Memory B cell (primary cell): ENCODE data around the gene RASGRP2.

Experiments used
- ATAC-seq: fragments of 150-1000 bp; cut with Tn5 transposase; 2 replicates; pipeline ENCODE4 v1.10.0; 2021; ENCODE audit warnings: low read depth, mild to moderate bottlenecking, moderate library complexity
- DNase-seq, 2 donors: peaks; one replicate each; pipeline ENCODE4 v3.0.0; 2022; ENCODE audit warnings: low spot score in 2 of 2
- H3K27ac Mint-ChIP-seq: one replicate; pipeline ENCODE4 v1.8.0; 2022; ENCODE audit warnings: mild to moderate bottlenecking, moderate library complexity, mixed read lengths
- H3K27me3 Mint-ChIP-seq: one replicate; pipeline ENCODE4 v1.8.0; 2022; ENCODE audit warnings: mixed read lengths
- H3K36me3 Mint-ChIP-seq: one replicate; pipeline ENCODE4 v1.8.0; 2022; ENCODE audit warnings: mild to moderate bottlenecking, mixed read lengths
- H3K4me1 Mint-ChIP-seq: one replicate; pipeline ENCODE4 v1.8.0; 2022; ENCODE audit warnings: mixed read lengths
- H3K4me3 Mint-ChIP-seq: one replicate; pipeline ENCODE4 v1.8.0; 2022; ENCODE audit warnings: mild to moderate bottlenecking, moderate library complexity, mixed read lengths
- H3K9me3 Mint-ChIP-seq: one replicate; pipeline ENCODE4 v1.8.0; 2022; ENCODE audit warnings: mixed read lengths

The RASGRP2 gene

DNA sequence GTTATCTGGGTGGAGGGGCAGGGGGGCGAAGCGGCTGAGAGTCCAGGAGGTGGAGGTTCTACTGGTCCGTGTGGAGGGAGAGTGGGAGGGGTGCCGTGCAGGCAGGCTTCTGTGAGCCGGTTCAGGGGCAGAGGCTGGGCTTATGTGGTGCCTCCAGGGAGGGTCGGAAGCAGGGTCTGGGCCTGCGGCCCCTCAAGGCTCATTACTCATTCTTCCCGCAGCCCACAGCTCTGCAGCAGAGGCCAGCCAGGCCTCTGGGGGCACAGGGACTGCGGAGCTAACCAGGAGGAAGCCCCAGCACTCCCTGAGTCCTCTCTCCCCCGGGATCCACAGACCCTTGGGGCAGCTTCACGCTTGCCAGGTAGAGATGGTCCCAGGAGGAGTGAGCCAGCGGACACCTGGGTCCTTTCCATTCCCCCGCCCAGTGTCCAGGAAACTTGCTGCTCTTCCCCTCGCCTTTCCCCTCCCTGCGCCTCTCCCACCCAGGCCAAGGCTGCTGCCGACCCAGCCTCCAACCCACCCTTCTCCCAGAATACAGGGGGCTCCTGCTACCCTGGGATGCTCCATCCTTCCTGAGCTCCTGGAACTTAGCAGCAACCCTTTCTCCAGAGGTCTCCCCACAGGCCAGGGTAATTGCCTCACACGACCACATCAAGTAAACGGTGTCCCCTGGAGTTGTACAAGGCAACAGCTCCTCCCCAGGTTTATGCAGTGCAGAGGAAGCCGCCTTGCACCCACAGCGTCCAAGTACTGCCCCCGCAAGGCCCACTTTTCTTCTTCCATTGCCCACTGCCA lies 27.3 kb downstream of the RASGRP2 start:
- DNase-seq (no peak), ATAC-seq (no peak)
- H3K4me1 Mint-ChIP-seq = peaks cover 19% of the 10 kb centered on the region
- H3K27me3 Mint-ChIP-seq = peaks cover 55% of the 10 kb centered on the region
- no peak overlapping the region for H3K27ac Mint-ChIP-seq
- no peak overlapping the region for H3K4me3 Mint-ChIP-seq
- H3K36me3 Mint-ChIP-seq = peaks cover 2% of the 10 kb centered on the region
- no peaks in the 10 kb centered on the region for H3K9me3 Mint-ChIP-seq

DNA sequence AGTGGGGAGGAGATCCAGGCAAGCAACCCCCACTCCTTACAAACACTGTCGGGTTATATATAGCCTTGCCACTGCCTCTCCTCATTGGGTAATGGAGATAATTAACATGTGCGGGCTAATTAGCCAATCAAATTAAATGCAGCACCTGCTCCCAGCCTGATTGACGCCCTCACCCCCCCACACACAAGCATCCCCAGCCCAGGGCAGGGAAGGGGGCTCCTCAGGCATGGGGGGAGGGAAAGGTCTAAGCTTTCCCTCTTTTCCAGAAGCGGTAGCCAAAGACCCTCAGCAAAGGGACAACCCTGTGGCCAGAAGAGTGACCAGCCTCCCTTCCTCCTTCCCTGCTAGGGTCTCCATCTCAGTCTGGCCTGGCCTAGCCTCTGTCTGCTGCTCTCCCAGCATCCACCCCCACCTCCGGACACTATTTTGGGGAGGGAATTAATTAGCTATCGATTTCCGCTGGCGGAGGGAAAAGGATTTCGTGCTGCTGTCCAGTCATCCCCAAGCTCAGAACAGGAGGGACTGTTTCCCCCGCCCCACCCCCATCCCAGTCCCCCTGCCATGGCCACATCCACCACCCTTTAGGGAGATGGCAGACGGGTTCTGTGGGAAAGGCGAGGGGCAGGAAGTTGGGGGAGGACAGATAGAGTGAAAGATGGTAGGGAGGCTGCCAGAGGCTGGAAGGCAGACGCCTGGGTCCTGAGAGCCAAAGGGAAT lies 28.0 kb downstream of the RASGRP2 start:
- Mint-ChIP-seq H3K9me3 (no peaks in the 10 kb centered on the region), H3K27me3 (peaks cover 59% of the 10 kb centered on the region), H3K27ac (no peak overlapping the region), H3K4me1 (peaks cover 22% of the 10 kb centered on the region), H3K4me3 (no peak overlapping the region), H3K36me3 (peaks cover 2% of the 10 kb centered on the region)
- DNase-seq (no peak), ATAC-seq (no peak)

DNA sequence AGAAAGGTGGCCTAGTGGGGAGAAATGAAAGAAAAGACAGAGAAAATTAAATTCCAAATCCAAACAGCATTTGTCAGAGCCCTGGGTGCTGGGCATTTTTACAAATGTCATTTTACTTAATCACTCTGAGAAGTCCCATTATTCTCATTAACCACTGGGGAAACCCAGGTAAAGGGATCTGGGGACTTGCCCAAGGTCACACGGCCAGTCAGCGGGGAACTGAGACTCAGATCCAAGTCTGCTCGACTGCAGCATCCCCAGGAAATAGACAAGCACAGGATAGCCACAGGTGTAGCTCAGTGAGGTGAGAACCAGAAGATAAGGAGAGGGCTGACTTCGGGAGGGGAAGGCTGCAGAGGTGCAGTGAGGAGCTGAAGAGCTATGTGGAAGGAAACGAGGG lies 28.8 kb downstream of the RASGRP2 start:
- Mint-ChIP-seq H3K4me1 (peaks cover 24% of the 10 kb centered on the region), H3K4me3 (no peak overlapping the region), H3K36me3 (peaks cover 2% of the 10 kb centered on the region), H3K27me3 (peaks cover 56% of the 10 kb centered on the region), H3K27ac (no peak overlapping the region), H3K9me3 (no peaks in the 10 kb centered on the region)
- DNase-seq = no peak
- ATAC-seq = no peak

DNA sequence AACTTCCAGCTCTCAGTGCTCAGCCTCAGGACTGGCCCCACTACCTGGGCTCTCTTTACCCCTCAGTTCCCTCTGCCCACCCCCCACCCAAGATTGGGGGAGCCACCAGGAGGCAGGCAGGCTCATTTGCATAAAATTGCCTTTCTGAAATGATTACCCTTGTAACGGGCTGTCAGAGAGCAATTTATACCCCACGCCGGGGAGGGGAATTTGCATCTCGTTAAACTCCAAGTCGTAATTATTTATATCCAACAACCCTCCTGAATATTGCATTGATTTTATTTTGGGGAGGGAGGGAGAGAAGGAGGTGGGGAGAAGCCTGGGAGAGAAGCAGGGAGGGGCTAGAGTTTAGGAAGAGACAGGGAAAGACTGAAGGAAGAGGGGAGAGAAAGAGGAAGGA lies 29.3 kb downstream of the RASGRP2 start:
- DNase-seq (no peak), ATAC-seq (no peak)
- Mint-ChIP-seq H3K4me1 (peaks cover 24% of the 10 kb centered on the region), H3K27me3 (peaks cover 56% of the 10 kb centered on the region), H3K4me3 (peak overlapping the region; percentile 55), H3K36me3 (peaks cover 2% of the 10 kb centered on the region), H3K27ac (peak overlapping the region; percentile 18), H3K9me3 (no peaks in the 10 kb centered on the region)

DNA sequence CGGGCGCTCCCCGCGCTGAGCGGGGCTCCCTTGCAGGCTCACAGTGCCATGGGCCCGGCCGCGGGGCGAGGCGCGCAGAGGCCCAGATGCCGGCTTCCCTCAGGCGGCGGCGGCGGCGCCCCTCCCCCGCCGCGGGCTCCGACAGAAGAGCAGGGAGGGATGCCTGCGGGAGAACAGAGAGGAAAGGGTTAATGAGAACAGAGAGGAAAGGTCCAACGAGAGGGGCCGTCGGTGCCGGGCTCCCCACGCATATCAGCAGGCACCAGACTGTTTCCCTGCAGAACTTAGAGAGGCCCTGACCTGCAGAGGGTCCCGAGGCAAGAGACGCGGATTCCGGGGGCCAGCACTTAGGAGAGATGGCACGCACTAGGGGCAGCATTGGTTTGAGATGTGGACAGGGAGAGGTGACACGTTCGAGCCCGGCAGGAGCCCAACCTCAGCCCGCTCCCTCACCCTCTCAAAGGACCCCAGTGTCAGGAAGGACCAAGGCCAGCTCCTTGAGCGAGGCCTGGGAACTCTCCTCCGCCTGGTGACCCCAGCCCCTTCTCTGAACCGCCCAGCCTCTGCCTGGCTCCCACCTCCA lies 30.1 kb downstream of the RASGRP2 start:
- Mint-ChIP-seq H3K27ac (peak overlapping the region; percentile 18), H3K36me3 (peaks cover 2% of the 10 kb centered on the region)

DNA sequence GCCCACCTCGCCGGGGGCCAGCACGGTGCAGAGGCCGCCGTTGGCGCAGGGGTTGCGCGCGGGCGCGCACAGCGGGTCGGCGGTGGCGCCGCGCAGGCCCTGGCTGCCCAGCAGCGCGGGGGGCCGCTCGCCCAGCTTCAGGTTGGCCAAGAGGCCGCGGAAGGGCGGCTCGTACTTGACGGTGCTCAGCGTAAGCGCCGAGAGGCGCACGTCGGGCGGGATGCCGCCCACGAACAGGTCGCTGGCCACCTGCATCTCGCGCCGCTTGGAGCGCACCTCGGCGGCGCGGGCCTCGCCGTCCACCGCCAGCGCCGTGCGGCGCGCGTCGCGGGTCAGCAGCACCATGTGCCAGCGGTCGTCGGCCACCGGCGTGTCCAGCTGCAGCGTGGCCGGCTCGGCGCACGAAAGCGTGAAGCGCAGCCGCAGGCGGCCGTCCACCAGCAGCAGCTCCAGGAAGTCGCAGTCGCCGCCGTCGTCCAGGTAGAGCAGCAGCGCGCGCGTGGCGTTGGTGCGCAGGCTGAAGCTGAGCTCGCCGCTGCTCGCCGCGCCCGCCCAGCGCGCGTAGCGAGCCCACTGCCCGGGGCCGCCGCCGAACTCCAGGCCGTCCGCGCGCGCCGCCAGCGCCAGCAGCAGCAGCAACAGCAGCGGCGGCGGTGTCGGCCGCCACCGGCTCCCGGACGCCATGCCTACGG lies 30.8 kb downstream of the RASGRP2 start:
- peaks cover 26% of the 10 kb centered on the region for H3K4me1 Mint-ChIP-seq
- peak; percentile 34 for ATAC-seq
- H3K36me3 Mint-ChIP-seq = peaks cover 2% of the 10 kb centered on the region
- no peak for DNase-seq
- H3K27me3 Mint-ChIP-seq = peaks cover 52% of the 10 kb centered on the region
- H3K4me3 Mint-ChIP-seq = no peak overlapping the region
- no peak overlapping the region for H3K27ac Mint-ChIP-seq
- H3K9me3 Mint-ChIP-seq = no peaks in the 10 kb centered on the region

More for the DNA sequence above, 30.1 kb downstream of the RASGRP2 start:
- DNase-seq (no peak), ATAC-seq (no peak)
- peak overlapping the region; percentile 55 for H3K4me3 Mint-ChIP-seq
- peaks cover 52% of the 10 kb centered on the region for H3K27me3 Mint-ChIP-seq
- H3K4me1 Mint-ChIP-seq = peaks cover 24% of the 10 kb centered on the region
- no peaks in the 10 kb centered on the region for H3K9me3 Mint-ChIP-seq

DNA sequence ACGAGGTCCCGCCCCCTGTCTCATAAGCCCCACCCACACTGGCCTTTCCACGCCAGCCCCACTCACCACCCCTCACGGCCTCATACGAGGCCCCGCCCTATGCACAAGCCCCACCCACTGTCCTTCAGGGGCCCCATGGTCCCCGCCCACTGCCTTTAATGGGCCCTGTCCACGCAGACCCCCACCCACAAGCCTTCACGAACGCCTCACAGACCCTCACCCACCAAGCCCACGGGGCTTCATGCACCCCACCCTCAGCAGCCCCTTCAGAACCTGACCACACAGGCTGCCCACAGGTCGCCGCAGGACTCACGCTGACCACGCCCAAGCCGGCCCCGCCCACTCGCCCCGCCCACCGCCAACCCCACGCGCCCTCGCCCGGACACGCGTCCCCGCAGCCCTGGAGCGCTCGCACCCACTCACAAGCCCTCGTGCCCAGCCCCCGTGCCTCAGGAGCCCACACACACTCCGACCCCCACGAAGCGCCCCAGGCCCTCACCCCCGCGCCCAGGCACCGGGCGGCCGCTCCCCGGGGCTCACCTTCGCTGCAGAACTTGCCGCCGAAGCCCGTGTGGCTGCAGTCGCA lies 31.4 kb downstream of the RASGRP2 start:
- Mint-ChIP-seq H3K4me1 (peaks cover 27% of the 10 kb centered on the region), H3K36me3 (peaks cover 2% of the 10 kb centered on the region), H3K9me3 (no peaks in the 10 kb centered on the region), H3K27me3 (peaks cover 50% of the 10 kb centered on the region), H3K4me3 (peak overlapping the region; percentile 25), H3K27ac (peak overlapping the region; percentile 74)
- DNase-seq (no peak), ATAC-seq (no peak)

DNA sequence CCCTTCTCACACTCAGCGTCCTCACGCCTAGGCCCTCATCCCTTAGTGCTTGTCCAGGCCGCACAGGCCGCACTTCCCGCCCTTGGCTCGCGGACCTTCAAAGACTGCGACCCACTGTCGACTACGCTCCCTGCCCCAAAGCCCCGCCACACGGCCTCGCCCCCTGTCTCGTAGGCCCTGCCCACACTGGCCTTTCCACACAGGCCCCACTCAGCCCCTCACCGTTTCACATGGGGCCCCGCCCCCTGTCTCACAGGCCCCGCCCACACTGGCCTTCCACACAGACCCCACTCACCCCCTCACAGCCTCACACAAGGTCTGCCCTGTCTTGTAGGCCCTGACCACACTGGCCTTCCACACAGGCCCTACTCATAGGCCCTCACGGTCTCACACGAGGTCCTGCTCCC lies 32.0 kb downstream of the RASGRP2 start:
- Mint-ChIP-seq H3K36me3 (peaks cover 2% of the 10 kb centered on the region), H3K4me3 (peak overlapping the region; percentile 25), H3K27ac (peak overlapping the region; percentile 74), H3K9me3 (no peaks in the 10 kb centered on the region), H3K4me1 (peaks cover 27% of the 10 kb centered on the region), H3K27me3 (peaks cover 45% of the 10 kb centered on the region)
- no peak for DNase-seq
- ATAC-seq = no peak

DNA sequence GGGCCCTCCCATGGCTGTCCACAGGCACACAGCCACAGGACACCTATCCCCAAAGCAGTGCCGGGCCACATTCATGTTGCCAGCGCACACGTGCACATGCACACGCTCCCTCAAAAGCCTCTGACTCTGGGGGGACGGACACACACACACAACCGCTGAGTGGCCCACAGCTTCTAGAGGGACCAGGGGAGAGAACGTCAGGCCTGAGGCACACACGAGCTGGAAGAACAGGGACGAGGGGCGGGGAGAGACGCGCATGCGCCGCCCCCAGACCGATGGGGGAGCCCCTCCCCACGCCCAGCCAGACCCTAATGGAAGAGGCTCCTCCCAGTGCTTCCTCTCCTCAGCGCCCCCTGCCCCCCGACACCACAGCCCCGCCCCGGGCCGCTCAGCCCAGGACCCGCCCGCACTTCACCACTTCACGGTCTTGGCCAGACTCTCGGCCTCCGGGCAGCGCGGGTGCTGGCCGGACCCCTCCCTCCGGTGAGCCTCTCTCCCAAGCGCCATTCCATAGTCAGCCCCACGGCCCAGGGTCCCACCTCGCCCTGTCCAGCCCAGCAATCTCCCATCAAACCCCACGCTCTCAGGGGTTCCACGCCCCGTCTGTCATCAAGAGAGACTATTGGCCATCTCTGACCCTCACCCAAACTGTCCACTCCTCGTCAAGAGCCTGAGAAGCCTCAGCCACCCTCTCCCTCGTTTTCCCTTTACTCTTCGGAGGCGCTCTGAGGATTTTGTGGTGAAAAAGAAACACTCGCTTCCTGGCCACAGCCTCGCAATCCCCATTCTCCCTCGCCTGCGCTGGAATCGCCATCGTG lies 32.6 kb downstream of the RASGRP2 start:
- DNase-seq (no peak), ATAC-seq (no peak)
- H3K9me3 Mint-ChIP-seq = no peaks in the 10 kb centered on the region
- peaks cover 2% of the 10 kb centered on the region for H3K36me3 Mint-ChIP-seq
- H3K4me1 Mint-ChIP-seq = peaks cover 27% of the 10 kb centered on the region
- H3K4me3 Mint-ChIP-seq = no peak overlapping the region
- H3K27ac Mint-ChIP-seq = peak overlapping the region; percentile 74
- H3K27me3 Mint-ChIP-seq = peaks cover 48% of the 10 kb centered on the region

DNA sequence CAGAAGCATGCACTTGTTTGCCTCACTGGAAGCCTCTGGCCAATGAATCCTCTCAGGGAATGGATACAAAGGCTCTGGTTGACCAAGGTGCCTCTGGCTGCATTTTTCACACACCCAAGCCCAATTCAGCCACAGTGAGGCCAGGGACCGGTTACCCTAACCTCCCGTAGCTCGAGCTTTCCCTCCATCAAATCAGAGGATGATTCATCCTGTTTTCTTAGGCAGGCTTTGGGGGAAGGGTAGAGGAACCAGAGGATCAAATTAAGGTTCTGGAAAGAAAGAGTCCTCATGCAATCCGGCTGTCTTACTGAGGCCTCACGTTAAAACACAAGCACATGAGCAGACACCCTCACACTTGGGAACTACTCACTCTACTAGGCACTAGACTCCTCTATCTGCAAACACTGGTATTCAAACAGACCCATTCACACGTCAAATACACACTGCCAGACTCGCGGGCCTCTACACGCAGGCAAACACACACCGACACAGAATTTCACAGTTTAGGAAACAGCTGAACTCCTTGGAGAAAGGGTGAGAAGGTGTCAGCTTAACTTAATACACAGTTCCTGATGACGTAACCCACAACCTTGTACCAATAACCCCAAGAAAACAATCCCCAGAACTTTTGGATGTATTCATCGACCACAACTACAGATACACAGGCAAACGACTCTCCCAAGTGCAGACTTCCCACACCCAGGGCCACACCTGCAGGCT lies 33.4 kb downstream of the RASGRP2 start:
- H3K4me3 Mint-ChIP-seq = no peak overlapping the region
- peaks cover 27% of the 10 kb centered on the region for H3K4me1 Mint-ChIP-seq

DNA sequence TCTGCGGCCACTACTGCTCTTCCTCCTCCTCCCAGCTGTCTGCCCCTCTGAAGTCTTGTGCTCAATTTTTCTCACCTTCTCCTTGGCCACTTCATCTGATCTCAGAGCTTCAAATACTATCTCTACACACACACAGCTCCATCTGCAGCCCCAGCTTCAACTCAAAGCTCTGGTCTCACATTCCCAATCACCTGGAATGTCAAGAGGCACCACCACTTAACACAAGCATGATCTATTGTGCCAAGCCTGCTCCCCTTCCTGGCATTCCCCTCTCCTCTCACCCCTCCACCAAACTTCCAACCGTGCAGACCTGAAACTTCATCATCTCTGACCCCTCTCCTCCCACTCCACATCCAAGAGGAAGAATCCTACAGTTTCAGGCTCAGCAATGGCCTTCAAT lies 38.4 kb downstream of the RASGRP2 start:
- ATAC-seq = no peak
- peaks cover 9% of the 10 kb centered on the region for H3K4me1 Mint-ChIP-seq
- no peak overlapping the region for H3K4me3 Mint-ChIP-seq
- DNase-seq = no peak
- H3K27me3 Mint-ChIP-seq = peaks cover 23% of the 10 kb centered on the region
- no peaks in the 10 kb centered on the region for H3K9me3 Mint-ChIP-seq
- H3K36me3 Mint-ChIP-seq = no peaks in the 10 kb centered on the region
- H3K27ac Mint-ChIP-seq = no peak overlapping the region

More for the DNA sequence above, 33.4 kb downstream of the RASGRP2 start:
- Mint-ChIP-seq H3K27ac (no peak overlapping the region), H3K27me3 (peaks cover 46% of the 10 kb centered on the region), H3K9me3 (no peaks in the 10 kb centered on the region), H3K36me3 (peaks cover 2% of the 10 kb centered on the region)
- ATAC-seq = no peak
- DNase-seq = no peak

DNA sequence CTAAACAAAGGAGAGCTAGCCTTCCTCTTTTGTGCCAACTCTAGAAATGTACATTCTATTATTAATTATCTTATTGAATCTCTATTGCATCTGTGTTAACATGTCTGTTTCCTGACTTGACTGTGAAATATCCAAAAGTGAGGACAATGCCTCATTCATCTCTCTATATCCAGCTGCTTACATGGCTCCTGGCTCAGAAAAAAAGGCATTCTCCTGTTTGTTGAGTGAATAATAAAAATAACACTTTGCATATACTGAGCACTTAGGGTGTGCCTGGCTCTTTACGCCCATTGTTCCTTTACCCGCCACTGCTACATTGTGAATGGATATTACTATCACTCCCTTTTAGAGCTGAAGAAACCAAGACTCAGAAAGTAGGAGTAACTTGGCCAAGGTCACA lies 40.9 kb downstream of the RASGRP2 start:
- no peaks in the 10 kb centered on the region for H3K9me3 Mint-ChIP-seq
- H3K4me3 Mint-ChIP-seq = no peak overlapping the region
- peaks cover 4% of the 10 kb centered on the region for H3K4me1 Mint-ChIP-seq
- H3K27ac Mint-ChIP-seq = no peak overlapping the region
- ATAC-seq (no peak), DNase-seq (no peak)
- H3K36me3 Mint-ChIP-seq = no peaks in the 10 kb centered on the region
- peaks cover 18% of the 10 kb centered on the region for H3K27me3 Mint-ChIP-seq
